Left kidney (tissue), 2 donors: ENCODE measurements around the gene ASIC5. TPM values are rescaled to one million over a fixed set of nuclear protein-coding genes. Genes with fewer than 3 reads are reported as not detected.
"Not testable (repeated sequence)": the region's sequence is repeated elsewhere in the genome, so short reads cannot be mapped to it uniquely, and the experiment has no call there.

Experiments used
- DNase-seq: peaks from one replicate; pipeline ENCODE4 v3.0.0-alpha.2; 2013
- polyA plus RNA-seq: library from polyadenylated mRNA; unstranded; fragments of 120-200 nt; gene quantifications from one replicate; pipeline ENCODE4 v1.2.1, GENCODE V29; 2013; ENCODE audit not compliant: insufficient read length

The ASIC5 gene
- polyA plus RNA-seq, 1 donor: 0.22 TPM

DNA sequence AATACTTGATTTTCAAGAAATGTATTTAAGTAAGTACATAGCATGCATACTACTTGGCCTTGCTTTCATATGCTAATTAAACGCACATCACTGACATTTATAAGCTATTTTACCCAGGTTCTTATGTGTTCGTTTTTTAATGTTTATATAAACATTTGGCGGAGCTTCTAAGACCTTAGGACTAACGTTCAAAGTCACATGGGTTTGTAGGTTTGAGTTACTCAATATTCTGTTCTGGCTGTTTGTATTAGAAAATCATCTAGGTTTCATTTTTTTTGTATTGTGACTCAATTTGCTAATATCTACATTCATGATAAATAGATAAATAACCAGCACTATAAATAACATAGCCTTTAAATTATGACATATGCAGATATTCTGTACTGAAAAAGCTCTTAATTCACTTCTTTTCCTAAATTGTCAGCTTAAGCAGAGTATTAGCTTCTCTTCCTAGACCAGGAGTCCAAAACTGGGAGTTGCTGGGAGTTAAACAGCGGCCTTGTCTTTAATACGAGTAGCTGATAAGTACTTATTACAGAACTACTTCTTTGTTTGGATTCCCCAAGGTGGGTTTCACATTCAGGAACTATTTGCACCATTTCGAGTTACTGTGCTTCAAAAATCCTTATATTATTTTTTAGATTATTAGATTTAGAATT is 65.3 kb downstream of the ASIC5 start:
- DNase-seq: no peak

DNA sequence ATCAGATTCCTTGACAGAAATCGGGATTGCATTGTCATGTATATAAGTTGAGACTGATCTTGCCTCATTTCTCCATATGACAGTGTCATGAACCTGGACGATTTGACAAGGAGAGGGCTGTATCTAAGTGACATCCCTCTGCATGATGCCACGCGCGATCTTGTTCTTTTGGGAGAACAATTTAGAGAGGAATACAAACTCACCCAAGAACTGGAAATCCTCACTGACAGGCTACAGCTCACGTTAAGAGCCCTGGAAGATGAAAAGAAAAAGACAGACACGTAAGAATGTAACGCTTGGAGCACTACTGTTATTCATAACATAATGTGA is 66.3 kb downstream of the ASIC5 start:
- no peak for DNase-seq

DNA sequence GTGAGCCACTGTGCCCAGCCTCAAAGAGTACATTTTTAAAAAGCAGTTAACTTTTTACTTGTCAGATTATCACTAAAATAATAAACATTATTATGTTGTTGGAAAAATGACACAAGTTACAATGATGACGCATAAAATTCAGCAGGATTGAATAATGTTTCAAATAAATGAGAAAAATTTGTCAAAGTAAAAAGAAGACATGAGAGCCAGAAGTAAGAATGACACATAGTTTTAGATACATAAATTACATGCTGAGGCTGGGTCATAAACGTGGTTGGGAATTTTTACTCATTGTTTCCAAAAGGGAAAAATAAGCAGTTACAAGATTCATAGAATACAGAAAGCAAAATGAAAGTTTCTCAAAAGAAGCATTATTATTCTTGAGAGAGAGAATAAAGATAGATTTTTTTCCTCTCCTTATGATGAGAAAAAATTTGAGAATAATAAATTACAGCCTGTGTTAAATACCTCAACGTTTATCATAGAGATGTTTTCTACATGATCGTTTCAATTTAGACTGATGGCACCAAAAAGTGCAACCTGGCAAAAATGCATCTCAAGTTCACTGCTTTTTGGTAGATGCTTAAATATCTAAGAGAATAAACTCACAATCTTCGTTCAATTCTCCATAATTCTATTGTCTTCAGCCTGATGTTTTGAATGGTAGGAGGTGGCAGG is 66.8 kb downstream of the ASIC5 start:
- DNase-seq: no peak

DNA sequence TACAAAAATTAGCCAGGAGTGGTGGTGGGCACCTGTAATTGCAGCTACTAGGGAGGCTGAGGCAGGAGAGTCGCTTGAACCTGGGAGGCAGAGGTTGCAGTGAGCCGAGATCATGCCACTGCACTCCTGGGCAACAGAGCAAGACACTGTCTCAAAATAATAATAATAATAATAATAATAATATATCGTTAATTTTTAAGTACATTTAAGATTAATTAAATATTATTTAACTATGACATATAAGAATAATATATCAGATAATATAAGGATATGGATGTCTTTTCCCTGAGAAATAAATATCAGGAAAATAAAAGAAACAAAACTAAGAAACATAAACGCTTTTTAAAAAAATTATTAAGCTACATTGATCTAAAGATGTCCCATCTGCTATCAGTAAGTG is 68.5 kb downstream of the ASIC5 start:
- not testable (repeated sequence) for DNase-seq

DNA sequence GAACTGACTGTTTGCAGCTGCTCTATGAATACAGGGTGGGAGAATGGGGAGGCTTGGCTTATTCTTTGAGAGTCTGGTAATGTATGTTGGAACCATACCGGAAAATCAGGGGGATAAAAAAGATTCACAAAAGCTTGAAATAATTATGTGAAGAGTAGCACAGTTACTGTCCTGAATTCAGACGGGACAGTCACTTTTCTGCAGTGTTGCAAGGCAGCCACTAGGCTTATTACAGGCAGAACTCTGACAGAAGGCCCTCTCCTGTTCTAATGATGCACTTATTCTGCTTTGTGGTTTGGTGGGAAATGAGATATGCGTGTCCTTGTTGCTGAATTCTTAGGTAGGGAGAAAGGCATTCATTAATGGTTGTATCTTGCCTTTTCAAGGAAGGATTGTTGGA is 70.1 kb downstream of the ASIC5 start:
- DNase-seq: no peak

DNA sequence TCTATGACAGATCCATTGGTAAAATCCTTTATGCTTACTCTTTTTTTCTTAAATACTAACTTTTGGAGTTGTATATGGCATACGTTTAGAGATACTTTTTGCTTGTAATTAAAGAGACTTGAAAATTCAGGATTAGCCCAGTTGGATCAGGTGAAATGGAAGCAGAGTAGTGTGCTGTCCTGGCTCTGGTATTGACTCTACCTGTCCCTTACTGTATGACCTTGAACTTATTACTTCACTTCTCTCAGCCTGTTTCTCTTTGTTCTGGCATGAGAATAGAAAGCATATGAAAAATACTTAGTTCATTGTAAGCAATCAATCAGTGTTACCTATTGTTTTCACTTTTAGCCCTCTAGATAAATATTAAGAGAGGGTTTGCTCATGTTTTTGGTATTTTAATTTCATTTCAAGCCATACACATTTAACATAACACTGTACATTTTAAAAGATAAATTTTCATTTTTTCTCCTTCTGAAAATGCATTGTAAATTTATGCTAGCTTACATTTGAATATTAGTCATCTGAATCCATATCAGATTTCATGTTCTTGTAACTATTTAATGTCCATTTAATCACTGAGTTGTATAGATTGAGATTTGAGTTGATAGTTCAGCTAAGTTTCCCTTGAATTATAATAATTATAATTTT is 71.4 kb downstream of the ASIC5 start:
- DNase-seq: no peak

DNA sequence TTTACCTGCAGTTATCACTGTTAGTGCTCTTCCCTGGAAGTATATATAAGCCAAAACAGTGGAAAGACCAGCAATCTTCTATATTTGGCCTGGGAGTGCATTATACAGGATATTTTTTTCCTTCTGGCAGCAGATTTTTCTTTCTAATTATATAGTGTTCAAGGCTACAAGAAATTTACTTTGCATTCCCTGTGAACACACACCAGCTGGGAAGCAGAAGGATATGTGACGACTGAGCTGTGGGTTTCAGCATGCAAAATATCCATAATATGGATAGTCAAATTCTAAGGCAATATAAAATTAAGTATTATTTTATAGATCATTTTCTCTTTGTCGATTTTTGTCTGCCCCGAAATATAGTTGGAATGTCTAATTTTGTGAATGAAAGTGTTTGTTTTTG is 76.1 kb downstream of the ASIC5 start:
- no peak for DNase-seq

DNA sequence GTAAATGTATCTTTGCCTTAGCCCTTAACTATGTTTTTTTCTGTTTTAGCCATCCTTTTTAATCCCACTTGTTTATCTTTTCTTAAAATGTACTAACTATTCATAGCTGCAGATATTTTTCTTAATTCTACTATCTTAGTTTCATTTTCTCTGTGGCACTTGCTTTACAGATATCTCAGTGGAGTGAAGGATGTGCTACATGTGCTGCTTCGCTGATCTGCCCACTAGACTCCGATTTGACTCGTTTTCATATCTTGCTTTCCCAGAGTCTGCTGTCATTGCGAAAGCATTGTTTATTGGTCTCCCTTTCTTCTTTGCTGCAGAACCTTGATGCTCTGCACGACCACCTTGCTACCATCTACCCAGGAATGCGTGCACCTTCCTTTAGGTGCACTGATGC is 76.7 kb downstream of the ASIC5 start:
- DNase-seq: no peak

DNA sequence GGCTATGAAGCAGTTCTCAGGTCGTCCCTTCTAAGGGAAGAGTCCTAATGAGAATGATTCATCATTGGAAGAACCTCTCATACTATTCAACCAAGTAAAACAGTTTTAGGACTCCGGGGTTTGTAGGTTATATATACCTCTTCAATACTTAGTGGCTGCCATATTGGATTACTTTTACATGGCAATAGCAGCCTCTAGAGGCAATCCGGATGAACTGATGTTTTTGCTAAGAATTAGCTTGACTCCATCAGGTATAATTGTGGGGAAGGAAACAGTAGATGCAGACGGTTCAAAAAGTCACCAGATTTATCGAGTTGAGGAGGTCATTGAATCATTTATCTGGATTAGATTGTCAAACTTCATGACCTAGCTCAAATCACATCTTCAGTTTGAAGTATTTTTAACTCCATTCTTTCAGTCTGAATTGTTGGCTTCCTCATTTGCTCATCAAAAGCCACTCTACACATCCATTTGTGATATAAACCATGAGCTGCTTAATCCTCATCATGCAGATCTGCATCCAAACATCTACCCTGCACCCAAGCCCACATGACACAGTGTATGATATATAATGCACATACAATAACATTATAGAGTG is 78.9 kb downstream of the ASIC5 start:
- peak; percentile 53 for DNase-seq

DNA sequence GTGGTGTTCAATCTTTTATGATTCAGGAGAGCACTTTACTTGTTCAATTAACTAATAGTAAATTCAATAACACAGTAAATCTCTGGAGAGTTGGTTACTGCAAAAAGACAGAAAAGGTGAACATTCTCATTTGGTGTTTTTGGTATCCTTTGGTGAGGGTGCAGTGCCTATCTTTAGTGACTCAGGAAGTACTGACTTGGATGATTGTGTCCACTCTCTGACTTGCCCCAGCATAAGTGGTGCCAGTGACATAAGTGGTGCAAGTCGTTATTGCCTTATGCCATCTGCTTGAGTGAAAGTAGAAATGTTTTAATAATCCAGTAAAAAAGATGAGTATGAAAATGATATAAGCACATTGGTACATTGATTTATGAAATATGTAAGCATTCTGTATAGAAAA is 80.2 kb downstream of the ASIC5 start:
- DNase-seq: no peak

DNA sequence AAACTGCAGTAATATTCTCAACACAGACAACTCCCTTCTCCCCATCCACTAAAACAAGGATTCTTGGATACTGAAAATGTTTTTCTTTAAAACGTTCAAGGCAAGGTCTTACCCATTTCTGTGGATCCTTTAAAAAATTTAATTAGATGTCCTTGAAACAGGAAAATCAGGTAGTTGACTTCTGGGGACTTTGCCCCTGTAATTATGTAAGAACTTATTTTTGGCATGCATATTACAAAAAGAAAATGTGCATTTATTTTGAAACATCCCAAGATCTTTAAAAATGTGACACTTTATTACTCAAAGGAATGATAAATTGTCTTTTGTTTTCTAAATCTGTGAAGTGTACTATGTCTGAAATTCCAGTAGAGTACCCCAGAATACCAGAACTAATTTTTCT is 81.4 kb downstream of the ASIC5 start:
- DNase-seq: no peak

DNA sequence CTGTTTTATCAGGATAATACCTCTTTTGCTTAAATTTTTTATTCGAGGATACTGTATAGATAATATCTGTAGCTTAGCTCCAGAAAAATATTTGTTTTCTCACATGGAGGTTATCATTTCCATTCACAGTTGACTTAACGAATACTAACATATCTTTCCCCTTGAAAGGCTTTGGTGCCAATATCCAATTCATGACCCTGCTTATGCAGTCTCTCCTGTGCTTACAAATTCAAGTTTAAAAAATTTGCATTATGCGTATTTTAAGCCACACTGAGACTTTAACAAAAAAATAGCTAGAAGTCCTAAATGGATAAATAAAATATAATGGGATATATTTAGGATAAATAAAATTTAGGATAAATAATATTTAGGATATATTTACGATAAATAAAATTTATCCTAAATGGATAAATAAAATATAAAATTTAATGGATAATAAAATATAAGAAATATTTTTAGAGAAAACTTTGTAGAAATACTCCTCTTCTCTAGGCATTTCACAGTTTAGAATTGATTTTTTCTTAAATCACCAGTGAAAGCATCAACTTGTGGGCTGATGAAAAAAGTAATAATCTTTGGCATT is 84.7 kb downstream of the ASIC5 start:
- no peak for DNase-seq

DNA sequence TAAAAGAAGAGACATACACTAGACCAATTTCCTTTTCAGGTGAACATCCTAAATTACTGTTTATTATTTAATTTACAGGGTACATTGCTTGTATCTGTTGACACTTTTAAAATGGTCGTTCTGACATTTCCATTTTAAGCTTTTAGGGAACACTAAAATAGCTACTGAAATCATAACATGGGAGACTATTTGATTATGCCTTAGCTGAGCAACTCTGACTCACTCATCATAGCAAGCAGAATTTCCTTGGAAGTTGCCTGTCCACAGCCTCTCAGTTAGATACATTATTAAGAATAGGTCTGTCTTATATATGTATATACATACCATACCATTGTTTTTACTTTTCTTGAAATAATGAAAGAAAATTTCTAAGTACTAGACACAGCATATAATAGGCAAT is 85.3 kb downstream of the ASIC5 start:
- DNase-seq: no peak

Other genes with a start within 250 kb of the ASIC5 start
- gene GUCY1A1, start 199.4 kb downstream of the ASIC5 start, polyA plus RNA-seq: 78.4 TPM
- gene GUCY1B1, start 107.3 kb downstream of the ASIC5 start, polyA plus RNA-seq: 72.1 TPM
- gene TDO2, start 37.4 kb upstream of the ASIC5 start, polyA plus RNA-seq: 3.1 TPM
- 43.3 TPM for gene CTSO, start 87.6 kb upstream of the ASIC5 start, polyA plus RNA-seq